ENCODE results near the gene NANS. TPM values are rescaled to one million over a fixed set of nuclear protein-coding genes. Genes with fewer than 3 reads are reported as not detected.

Gene NANS, protein sequence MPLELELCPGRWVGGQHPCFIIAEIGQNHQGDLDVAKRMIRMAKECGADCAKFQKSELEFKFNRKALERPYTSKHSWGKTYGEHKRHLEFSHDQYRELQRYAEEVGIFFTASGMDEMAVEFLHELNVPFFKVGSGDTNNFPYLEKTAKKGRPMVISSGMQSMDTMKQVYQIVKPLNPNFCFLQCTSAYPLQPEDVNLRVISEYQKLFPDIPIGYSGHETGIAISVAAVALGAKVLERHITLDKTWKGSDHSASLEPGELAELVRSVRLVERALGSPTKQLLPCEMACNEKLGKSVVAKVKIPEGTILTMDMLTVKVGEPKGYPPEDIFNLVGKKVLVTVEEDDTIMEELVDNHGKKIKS
- 77.2 and 150 TPM in 2 replicates for total RNA-seq (ENCODE audit: low replicate concordance)

DNA sequence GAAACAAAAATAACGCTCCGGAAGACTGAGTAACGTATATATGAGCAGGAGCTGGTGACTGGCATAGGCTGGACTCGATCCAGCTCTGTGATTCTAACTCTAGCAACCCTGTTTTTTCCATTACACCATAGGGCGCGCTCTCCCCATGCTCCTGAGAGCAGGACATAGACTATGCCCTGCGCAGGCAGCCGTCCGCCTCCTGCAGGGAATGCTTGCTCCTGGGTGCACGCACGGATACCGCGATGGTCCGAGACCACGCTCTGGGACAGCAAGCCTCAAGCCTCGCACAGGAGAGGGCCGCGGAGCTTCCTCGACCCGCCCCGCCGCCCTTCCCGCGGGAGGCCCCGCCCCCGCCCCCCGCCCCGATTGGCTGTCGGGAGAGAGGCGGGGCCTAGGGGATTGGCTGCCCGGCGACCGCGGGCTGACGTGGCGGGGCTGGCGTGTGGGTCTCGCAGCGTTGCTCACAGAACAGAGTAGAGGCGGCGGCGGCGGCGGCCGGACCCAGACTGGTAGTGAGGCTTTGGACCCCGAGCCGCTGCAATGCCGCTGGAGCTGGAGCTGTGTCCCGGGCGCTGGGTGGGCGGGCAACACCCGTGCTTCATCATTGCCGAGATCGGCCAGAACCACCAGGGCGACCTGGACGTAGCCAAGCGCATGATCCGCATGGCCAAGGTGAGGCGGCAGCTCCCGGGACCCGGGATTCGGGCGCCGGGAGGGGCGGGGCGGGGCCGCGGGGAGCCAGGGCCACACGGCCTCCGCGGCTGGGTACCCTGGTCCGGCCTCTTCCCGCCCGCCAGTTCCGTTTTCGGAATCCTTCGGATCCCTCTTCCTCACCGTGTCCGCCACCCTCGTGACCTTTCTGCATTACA is at the start of gene NANS:
Gene NANS (plus strand): TSS at position 464 of the 869 bp plus-strand sequence. CDS start 77 bp downstream, at position 541.

DNA sequence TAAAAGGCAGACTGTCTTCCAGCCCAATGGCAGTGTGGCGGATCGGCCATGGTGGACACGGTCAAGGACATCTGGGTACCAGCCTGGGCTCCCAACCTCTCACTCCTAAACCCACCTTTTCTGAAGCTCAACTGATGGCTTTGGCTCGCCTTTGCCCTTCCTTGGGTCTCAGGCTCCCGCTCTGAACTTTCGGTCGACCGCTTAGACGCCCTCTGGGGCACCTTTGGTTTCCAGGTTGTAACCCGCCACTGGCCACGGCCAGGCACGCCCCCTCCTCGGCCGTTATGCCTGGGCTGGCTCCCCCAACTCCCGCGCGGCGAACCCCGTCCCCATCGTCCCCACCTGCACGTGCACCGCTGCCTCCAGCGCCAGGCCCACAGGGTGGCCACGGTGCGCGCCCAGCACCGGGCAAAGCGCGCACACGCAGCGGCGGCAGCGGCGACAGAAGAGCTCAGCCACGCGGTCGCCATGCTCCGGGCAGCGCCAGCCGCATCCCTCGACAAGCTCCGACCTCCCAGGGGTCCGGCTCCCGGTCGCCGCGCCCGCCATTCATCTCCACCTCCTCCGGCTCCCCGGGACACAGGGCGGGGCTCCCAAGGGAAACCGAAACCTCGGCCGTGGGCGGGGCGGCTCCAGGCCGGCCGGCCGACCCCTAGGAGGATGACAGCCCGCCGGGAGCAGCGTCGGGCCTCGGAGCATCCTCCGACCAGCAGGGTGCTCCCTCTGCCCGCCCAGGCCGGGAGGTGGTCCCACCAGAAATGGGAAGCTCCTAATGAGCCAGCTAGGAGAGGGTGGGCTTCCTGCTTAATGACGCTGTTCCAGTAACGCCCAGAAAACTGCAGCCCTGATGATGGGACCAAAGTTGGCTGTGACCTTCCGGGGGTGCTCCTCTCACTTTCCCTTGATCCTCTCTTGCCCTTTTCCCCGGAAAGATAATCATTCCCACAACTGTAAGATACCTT is 62.4 kb downstream of the NANS start, which contains the start of gene TRIM14:
Gene TRIM14 (minus strand): TSS at position 583 of the 962 bp plus-strand sequence. CDS start 34 bp downstream, at position 549.

Other genes with a start within 250 kb of the NANS start
- gene FOXE1, start 203.5 kb upstream of the NANS start, total RNA-seq (ENCODE audit: low replicate concordance), result not detected in 2 replicates
- gene TRMO, start 134.2 kb upstream of the NANS start, total RNA-seq (ENCODE audit: low replicate concordance), result 9.9 and 12.2 TPM in 2 replicates
- not detected in 2 replicates for gene HEMGN, start 118.6 kb upstream of the NANS start, total RNA-seq (ENCODE audit: low replicate concordance)
- 11.3 and 21.1 TPM in 2 replicates for gene ANP32B, start 73.4 kb upstream of the NANS start, total RNA-seq (ENCODE audit: low replicate concordance)
- 0.47 and 1.7 TPM in 2 replicates for gene TRIM14, start 62.5 kb downstream of the NANS start, total RNA-seq (ENCODE audit: low replicate concordance)
- 0.15 and 0.35 TPM in 2 replicates for gene CORO2A, start 135.9 kb downstream of the NANS start, total RNA-seq (ENCODE audit: low replicate concordance)
- 6.1 and 8.2 TPM in 2 replicates for gene TBC1D2, start 198.9 kb downstream of the NANS start, total RNA-seq (ENCODE audit: low replicate concordance)